ENCODE data around the gene PDSS2.
A peak's percentile ranks its signal among the peaks of the same experiment; 100 is the strongest.
"Not testable (repeated sequence)": the region's sequence is repeated elsewhere in the genome, so short reads cannot be mapped to it uniquely, and the experiment has no call there.

PDSS2 gene

GRCh38 chr6:107459283-107460082, at the start of gene PDSS2:
Gene PDSS2 (minus strand): TSS chr6:107459564. CDS start chr6:107459285, 279 bp downstream.
- DNase-seq = peak; percentile 97

GRCh38 chr6:107506145-107506544, 46.8 kb upstream of the PDSS2 start:
- DNase-seq = no peak

- DNase-seq = no peak
Observed at GRCh38 chr6:107504270-107505026, 45.1 kb upstream of the PDSS2 start.

- no peak for DNase-seq
Observed at GRCh38 chr6:107496892-107497684, 37.7 kb upstream of the PDSS2 start.

- no peak for DNase-seq
Observed at GRCh38 chr6:107495971-107496370, 36.6 kb upstream of the PDSS2 start.

- DNase-seq = no peak
Observed at GRCh38 chr6:107495196-107495643, 35.9 kb upstream of the PDSS2 start.

- no peak for DNase-seq
Observed at GRCh38 chr6:107493158-107494057, 34.0 kb upstream of the PDSS2 start.

- no peak for DNase-seq
Observed at GRCh38 chr6:107491760-107492660, 32.6 kb upstream of the PDSS2 start.

GRCh38 chr6:107491138-107491609, 31.8 kb upstream of the PDSS2 start:
- DNase-seq = no peak

- DNase-seq = no peak
Observed at GRCh38 chr6:107490566-107491137, 31.3 kb upstream of the PDSS2 start.

- no peak for DNase-seq
Observed at GRCh38 chr6:107489636-107490565, 30.5 kb upstream of the PDSS2 start, which contains the start of gene SOBP. Gene SOBP (plus strand): TSS chr6:107490117. CDS start chr6:107490617, 500 bp downstream.

GRCh38 chr6:107488875-107489635, 29.7 kb upstream of the PDSS2 start:
- DNase-seq = no peak

- no peak for DNase-seq
Observed at GRCh38 chr6:107488174-107488874, 29.0 kb upstream of the PDSS2 start.

- no peak for DNase-seq
Observed at GRCh38 chr6:107485157-107485556, 25.8 kb upstream of the PDSS2 start.

- DNase-seq = no peak
Observed at GRCh38 chr6:107479089-107479690, 19.8 kb upstream of the PDSS2 start.

- DNase-seq = not testable (repeated sequence)
Observed at GRCh38 chr6:107475826-107476225, 16.5 kb upstream of the PDSS2 start.

- DNase-seq = not testable (repeated sequence)
Observed at GRCh38 chr6:107475360-107475759, 16.0 kb upstream of the PDSS2 start.
